CD14-positive monocyte (primary cell): Measurements from ENCODE around the gene CTDNEP1. TPM values are rescaled to one million over a fixed set of nuclear protein-coding genes. Genes with fewer than 3 reads are reported as not detected.

Experiments used
- DNase-seq, 3 donors: peaks; one replicate each; pipeline ENCODE4 v3.0.0-alpha.2; 2011 to 2022
- H2AFZ ChIP-seq: 2 replicates; pipeline ENCODE4 v1.6.0; 2012; ENCODE audit warnings: mild to moderate bottlenecking, low read depth, low read length, inconsistent platforms; ENCODE audit not compliant: insufficient read depth, poor library complexity, severe bottlenecking
- H3K27ac ChIP-seq, 2 donors: 1 replicate in 1 of 2; 2 replicates in 1 of 2; pipeline ENCODE4 v1.5.1; 2012 to 2013; ENCODE audit warnings: low read length in 2 of 2, control low read depth in 1 of 2, inconsistent platforms in 1 of 2, low read depth in 1 of 2, mild to moderate bottlenecking in 1 of 2
- H3K27me3 ChIP-seq, 2 donors: one replicate each; pipeline versions ENCODE4 v1.6.0 to v1.6.1; 2011 to 2013; ENCODE audit warnings: low read length in 2 of 2; ENCODE audit not compliant: control insufficient read depth in 2 of 2, insufficient read depth in 2 of 2
- H3K36me3 ChIP-seq, 2 donors: replicated peaks in 1 of 2; 1 replicate in 1 of 2; 2 replicates in 1 of 2; pipeline versions ENCODE4 v1.5.1 to v1.6.1; 2012 to 2013; ENCODE audit warnings: low read length in 2 of 2, control low read depth in 1 of 2, inconsistent platforms in 1 of 2, mild to moderate bottlenecking in 1 of 2; ENCODE audit not compliant: insufficient read depth in 2 of 2, control insufficient read depth in 1 of 2
- H3K4me1 ChIP-seq, 2 donors: 1 replicate in 1 of 2; 2 replicates in 1 of 2; pipeline versions ENCODE4 v1.5.1 to v1.6.1; 2012 to 2013; ENCODE audit warnings: low read length in 2 of 2, control low read depth in 1 of 2, inconsistent platforms in 1 of 2, mild to moderate bottlenecking in 1 of 2, moderate library complexity in 1 of 2; ENCODE audit not compliant: insufficient read depth in 2 of 2, control insufficient read depth in 1 of 2
- H3K4me2 ChIP-seq: replicated peaks from 2 replicates; pipeline ENCODE3; 2012; ENCODE audit warnings: low read length, moderate library complexity, mild to moderate bottlenecking; ENCODE audit not compliant: poor library complexity, severe bottlenecking; ENCODE audit errors: extremely low read depth
- H3K4me3 ChIP-seq, 3 experiments: fragments of 200-600 bp in 1 of 3; sonication (generic) in 1 of 3; replicated peaks in 1 of 3; 1 replicate in 2 of 3; 2 replicates in 1 of 3; pipeline ENCODE4 v1.5.1; 2011 to 2013; ENCODE audit warnings: low read length in 3 of 3, mild to moderate bottlenecking in 3 of 3, control low read depth in 2 of 3, low read depth in 2 of 3, inconsistent platforms in 1 of 3, moderate library complexity in 1 of 3
- H3K79me2 ChIP-seq: 2 replicates; pipeline ENCODE4 v1.6.0; 2012; ENCODE audit warnings: mild to moderate bottlenecking, control low read depth, inconsistent platforms, low read length, moderate library complexity; ENCODE audit not compliant: insufficient read depth
- H3K9ac ChIP-seq: 2 replicates; pipeline ENCODE4 v1.6.0; 2017; ENCODE audit warnings: low read length, mild to moderate bottlenecking; ENCODE audit not compliant: insufficient read depth, poor library complexity, severe bottlenecking
- H3K9me3 ChIP-seq, 2 donors: replicated peaks in 1 of 2; 1 replicate in 1 of 2; 2 replicates in 1 of 2; pipeline versions ENCODE4 v1.5.1 to v1.6.1; 2012 to 2013; ENCODE audit warnings: low read length in 2 of 2, control low read depth in 1 of 2; ENCODE audit not compliant: control insufficient read depth in 1 of 2, insufficient read depth in 1 of 2
- H4K20me1 ChIP-seq: 2 replicates; pipeline ENCODE4 v1.6.0; 2012; ENCODE audit warnings: mild to moderate bottlenecking, low read length, control low read depth, moderate library complexity; ENCODE audit not compliant: insufficient read depth
- H3K27ac Mint-ChIP-seq, 7 donors: one replicate each; pipeline ENCODE4 v1.8.0; 2020; ENCODE audit warnings: mild to moderate bottlenecking in 7 of 7, mixed read lengths in 7 of 7, moderate library complexity in 6 of 7, inconsistent platforms in 2 of 7
- H3K27me3 Mint-ChIP-seq, 3 donors: one replicate each; pipeline ENCODE4 v1.8.0; 2021 to 2022; ENCODE audit warnings: low read depth in 3 of 3, mild to moderate bottlenecking in 3 of 3, mixed read lengths in 3 of 3, moderate library complexity in 3 of 3, inconsistent platforms in 1 of 3
- H3K36me3 Mint-ChIP-seq, 2 donors: one replicate each; pipeline ENCODE4 v1.8.0; 2020; ENCODE audit warnings: mixed read lengths in 2 of 2, inconsistent platforms in 1 of 2, mild to moderate bottlenecking in 1 of 2
- H3K4me1 Mint-ChIP-seq: one replicate; pipeline ENCODE4 v1.8.0; 2020; ENCODE audit warnings: mild to moderate bottlenecking, mixed read lengths
- H3K4me3 Mint-ChIP-seq, 2 donors: one replicate each; pipeline ENCODE4 v1.8.0; 2020; ENCODE audit warnings: mild to moderate bottlenecking in 2 of 2, mixed read lengths in 2 of 2, moderate library complexity in 1 of 2
- H3K9me3 Mint-ChIP-seq, 7 donors: one replicate each; pipeline ENCODE4 v1.8.0; 2020 to 2022; ENCODE audit warnings: mixed read lengths in 7 of 7, mild to moderate bottlenecking in 6 of 7, moderate library complexity in 6 of 7, inconsistent platforms in 2 of 7
- WGBS: methylation state at CpG from one replicate; pipeline ENCODE4 v1.1.5; 2013; ENCODE audit warnings: missing lambda C conversion rate; ENCODE audit not compliant: insufficient coverage; 5-methylcytosine and 5-hydroxymethylcytosine counted together
- intact Hi-C, 2 donors: fragments of 100-400 bp; cut with micrococcal nuclease; formaldehyde crosslinking; loops; one replicate each; pipeline versions ENCODE4 v1.15.0 to v1.15.1; 2023
- polyA plus RNA-seq, 3 donors: library from polyadenylated mRNA; depleted of rRNA in 1 of 3; unstranded in 2 of 3; stranded (reverse) in 1 of 3; fragments of 300-500 nt in 2 of 3; fragments of >200 nt in 1 of 3; fragmentation: Illumina TruSeq in 2 of 3; gene quantifications; 1 replicate in 2 of 3; 2 replicates in 1 of 3; pipeline ENCODE4 v1.2.3, GENCODE V29; 2012 to 2021
- TF ChIP-seq, protein P1 (sequence below): fragments of 200-600 bp; IDR thresholded peaks from one replicate; pipeline ENCODE4 v1.8.0; 2022; ENCODE audit warnings: antibody characterized with exemption, mild to moderate bottlenecking

Gene CTDNEP1
- polyA plus RNA-seq, 3 donors = 29.5 to 198 (median 38.3) TPM

- intact Hi-C loops = loop anchor here (2.0 to 10.0 kb wide), 4 partner anchors 15 to 249 kb away; partner anchors contain the start of genes EIF5A (in 2 of the 2), POLR2A (in 1 of the 2) and SLC35G6 (in 1 of the 2)
Observed at GRCh38 chr17:7235693-7236665, 15.6 kb downstream of the CTDNEP1 start.

More at GRCh38 chr17:7235693-7236665, 15.6 kb downstream of the CTDNEP1 start:
- H3K4me1 Mint-ChIP-seq = peaks cover 65% of the 10 kb centered on the region
- peaks cover 64 to 74% of the 10 kb centered on the region in 2 donors for H3K4me1 ChIP-seq
- H4K20me1 ChIP-seq = peaks cover 45% of the 10 kb centered on the region
- no peak overlapping the region for H3K4me2 ChIP-seq
- TF ChIP-seq, protein P1, sequence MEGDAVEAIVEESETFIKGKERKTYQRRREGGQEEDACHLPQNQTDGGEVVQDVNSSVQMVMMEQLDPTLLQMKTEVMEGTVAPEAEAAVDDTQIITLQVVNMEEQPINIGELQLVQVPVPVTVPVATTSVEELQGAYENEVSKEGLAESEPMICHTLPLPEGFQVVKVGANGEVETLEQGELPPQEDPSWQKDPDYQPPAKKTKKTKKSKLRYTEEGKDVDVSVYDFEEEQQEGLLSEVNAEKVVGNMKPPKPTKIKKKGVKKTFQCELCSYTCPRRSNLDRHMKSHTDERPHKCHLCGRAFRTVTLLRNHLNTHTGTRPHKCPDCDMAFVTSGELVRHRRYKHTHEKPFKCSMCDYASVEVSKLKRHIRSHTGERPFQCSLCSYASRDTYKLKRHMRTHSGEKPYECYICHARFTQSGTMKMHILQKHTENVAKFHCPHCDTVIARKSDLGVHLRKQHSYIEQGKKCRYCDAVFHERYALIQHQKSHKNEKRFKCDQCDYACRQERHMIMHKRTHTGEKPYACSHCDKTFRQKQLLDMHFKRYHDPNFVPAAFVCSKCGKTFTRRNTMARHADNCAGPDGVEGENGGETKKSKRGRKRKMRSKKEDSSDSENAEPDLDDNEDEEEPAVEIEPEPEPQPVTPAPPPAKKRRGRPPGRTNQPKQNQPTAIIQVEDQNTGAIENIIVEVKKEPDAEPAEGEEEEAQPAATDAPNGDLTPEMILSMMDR = no peak
- no peak overlapping the region for H3K9ac ChIP-seq
- H3K36me3 Mint-ChIP-seq = peaks cover 31 to 37% of the 10 kb centered on the region in 2 donors
- peak overlapping the region in 1 of 2 donors; percentile 90 for H3K4me3 Mint-ChIP-seq
- H3K27ac ChIP-seq = peak overlapping the region; percentile 32 to 76
- peak overlapping the region in 1 of 3 experiments; percentile 90 for H3K4me3 ChIP-seq
- DNase-seq = peak in 1 of 3 donors; percentile 44
- peaks cover 21 to 26% of the 10 kb centered on the region in 2 donors for H3K36me3 ChIP-seq
- peak overlapping the region; percentile 28 to 92 (median 85) for H3K27ac Mint-ChIP-seq
- H3K9me3 ChIP-seq = no peaks in the 10 kb centered on the region
- peaks cover 0 to 5% (median 0%) of the 10 kb centered on the region in 3 donors for H3K27me3 Mint-ChIP-seq
- peaks cover 77% of the 10 kb centered on the region for H3K79me2 ChIP-seq
- peaks cover 0 to 1% (median 0%) of the 10 kb centered on the region in 7 donors for H3K9me3 Mint-ChIP-seq
- H3K27me3 ChIP-seq = no peaks in the 10 kb centered on the region
- WGBS = 86% methylated on average over 14 of the region's 22 CpGs
- H2AFZ ChIP-seq = no peak overlapping the region
